Measurements from ENCODE around the gene SYPL2.

GRCh38 chr1:109501644-109502363 is 35.5 kb downstream of the SYPL2 start:
- no peak for TF ChIP-seq POLR2A (IDR thresholded peaks at IDR 0.05)
- no peak for TF ChIP-seq CTCF (IDR thresholded peaks at IDR 0.05)

Measured in uterus (tissue), 2 donors.